Measurements from ENCODE around the gene BIN1. TPM values are rescaled to one million over a fixed set of nuclear protein-coding genes. Genes with fewer than 3 reads are reported as not detected.

BIN1 gene
- total and polyA plus RNA-seq, 2 of the 4 experiments (the other 2 are of a cell fraction): 18.1 to 25.7 TPM

DNA sequence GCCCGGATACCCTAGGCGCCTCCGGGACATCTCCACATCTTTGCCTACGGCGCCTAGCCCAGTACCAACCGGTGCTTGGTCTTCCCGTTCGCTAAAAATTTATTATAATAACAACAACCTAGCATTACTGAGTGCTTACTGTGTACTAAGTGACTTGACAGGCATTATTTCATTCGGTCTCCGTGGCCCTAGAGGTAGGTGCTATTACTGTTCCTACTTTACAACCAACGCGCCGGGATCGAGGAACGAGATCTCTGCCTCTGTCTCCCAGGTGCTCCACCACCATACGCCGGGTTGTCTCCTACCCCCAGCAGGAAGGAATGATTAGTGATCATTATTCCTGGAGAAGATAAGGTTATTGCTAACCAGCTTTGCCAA is 657 bp upstream of the BIN1 start:
- H3K27ac ChIP-seq (ENCODE audit: insufficient read depth, low read length): peak overlapping the region; percentile 35
- dilution Hi-C loops (cut with HindIII; ENCODE audit: low sequenced_read_pairs, unreplicated experiment): no loop called here

More for the DNA sequence above, 657 bp upstream of the BIN1 start:
- H3K4ac ChIP-seq (ENCODE audit: low read depth, low read length): no peak overlapping the region
- H2AK9ac ChIP-seq (replicated peaks; ENCODE audit: low read depth, low read length, poor library complexity): no peak overlapping the region
- TF ChIP-seq CEBPB (IDR thresholded peaks at IDR 0.05; ENCODE audit: low read depth, low read length) (no peak), RAD21 (IDR thresholded peaks at IDR 0.05; ENCODE audit: low read length) (no peak), MXI1 (IDR thresholded peaks at IDR 0.05; ENCODE audit: borderline replicate concordance, low read depth, low read length) (no peak), MAFK (IDR thresholded peaks at IDR 0.05; ENCODE audit: low read depth, low read length) (no peak), NFE2L2 (IDR thresholded peaks at IDR 0.05; ENCODE audit: low read depth, low read length) (no peak), MAZ (IDR thresholded peaks at IDR 0.05; ENCODE audit: borderline replicate concordance, low read depth, low read length) (no peak), RFX5 (IDR thresholded peaks at IDR 0.05; ENCODE audit: low read depth, low read length) (no peak), POLR2A (IDR thresholded peaks at IDR 0.05; ENCODE audit: low read depth, low read length) (no peak), BHLHE40 (IDR thresholded peaks at IDR 0.05; ENCODE audit: low read depth, low read length) (no peak)
- TF ChIP-seq, protein P1, sequence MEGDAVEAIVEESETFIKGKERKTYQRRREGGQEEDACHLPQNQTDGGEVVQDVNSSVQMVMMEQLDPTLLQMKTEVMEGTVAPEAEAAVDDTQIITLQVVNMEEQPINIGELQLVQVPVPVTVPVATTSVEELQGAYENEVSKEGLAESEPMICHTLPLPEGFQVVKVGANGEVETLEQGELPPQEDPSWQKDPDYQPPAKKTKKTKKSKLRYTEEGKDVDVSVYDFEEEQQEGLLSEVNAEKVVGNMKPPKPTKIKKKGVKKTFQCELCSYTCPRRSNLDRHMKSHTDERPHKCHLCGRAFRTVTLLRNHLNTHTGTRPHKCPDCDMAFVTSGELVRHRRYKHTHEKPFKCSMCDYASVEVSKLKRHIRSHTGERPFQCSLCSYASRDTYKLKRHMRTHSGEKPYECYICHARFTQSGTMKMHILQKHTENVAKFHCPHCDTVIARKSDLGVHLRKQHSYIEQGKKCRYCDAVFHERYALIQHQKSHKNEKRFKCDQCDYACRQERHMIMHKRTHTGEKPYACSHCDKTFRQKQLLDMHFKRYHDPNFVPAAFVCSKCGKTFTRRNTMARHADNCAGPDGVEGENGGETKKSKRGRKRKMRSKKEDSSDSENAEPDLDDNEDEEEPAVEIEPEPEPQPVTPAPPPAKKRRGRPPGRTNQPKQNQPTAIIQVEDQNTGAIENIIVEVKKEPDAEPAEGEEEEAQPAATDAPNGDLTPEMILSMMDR (conservative IDR thresholded peaks at IDR 0.05; ENCODE audit: low read depth, low read length): no peak
- peak overlapping the region; percentile 41; the same call in 1 of the 2 replicates for H3K23ac ChIP-seq (ENCODE audit: low read depth, low read length)
- DNase-seq: no peak
- peaks cover 17% of the 10 kb centered on the region for H4K20me1 ChIP-seq (ENCODE audit: insufficient read depth, low read length)
- peak overlapping the region; percentile 82 for H3K4me3 ChIP-seq (ENCODE audit: insufficient read depth, low read depth, low read length)
- CTCF ChIA-PET: interaction anchor here (0.6 to 1.8 kb wide), 2 partner anchors 40 to 960 kb away, joined by 4 to 7 read pairs; no protein-coding TSS in a partner anchor
- no peak for ATAC-seq (ENCODE audit: low read depth)
- H3K18ac ChIP-seq (ENCODE audit: low read depth, low read length): no peak overlapping the region
- H3K79me1 ChIP-seq (ENCODE audit: low read depth in 1 of 2, low read length in 2 of 2): peaks cover 0 to 36% of the 10 kb centered on the region in 2 experiments; a peak in 2 of 4 replicates
- H2AFZ ChIP-seq (replicated peaks; ENCODE audit: low read length, poor library complexity): peak overlapping the region; percentile 95
- peak overlapping the region; percentile 47 for H3K9ac ChIP-seq (ENCODE audit: low read depth, low read length)
- peaks cover 13% of the 10 kb centered on the region for H3K4me1 ChIP-seq (ENCODE audit: control insufficient read depth, insufficient read depth, low read length)
- no peaks in the 10 kb centered on the region for H3K9me3 ChIP-seq (ENCODE audit: control insufficient read depth, insufficient read depth, low read length)
- H2AK5ac ChIP-seq (ENCODE audit: low read depth, low read length): no peak overlapping the region
- H3K14ac ChIP-seq (replicated peaks; ENCODE audit: low read depth, low read length): peak overlapping the region; percentile 55; the same call in 1 of the 2 replicates
- H2BK120ac ChIP-seq (ENCODE audit: low read depth, low read length): 0 out of 2 replicates have a peak overlapping the region, but pooled peaks have one; percentile 14
- peaks cover 13% of the 10 kb centered on the region for H3K9me1 ChIP-seq (ENCODE audit: insufficient read depth, low read length)
- POLR2A ChIA-PET (ENCODE audit: unreplicated experiment): no interaction called here
- peak overlapping the region; percentile 66; the same call in 1 of the 2 replicates for H2BK20ac ChIP-seq (ENCODE audit: low read depth, low read length)
- peak overlapping the region; percentile 77 for H3K4me2 ChIP-seq (ENCODE audit: low read depth, low read length)
- BruUV-seq (replicated peaks): no TSS peak
- H3K27me3 ChIP-seq (ENCODE audit: control insufficient read depth, insufficient read depth, low read length): peaks cover 7% of the 10 kb centered on the region
- H4K5ac ChIP-seq (ENCODE audit: low read depth, low read length): peak overlapping the region; percentile 5; the same call in 1 of the 2 replicates
- peak overlapping the region; percentile 36; the same call in 1 of the 3 replicates for H2BK15ac ChIP-seq (ENCODE audit: low read depth, low read length)
- H2BK5ac ChIP-seq (ENCODE audit: low read depth, low read length, poor library complexity, severe bottlenecking): no peak overlapping the region
- intact Hi-C loops (cut with micrococcal nuclease) (loop anchor here (1.0 to 5.0 kb wide), 6 partner anchors 23 to 450 kb away; partner anchors contain the start of gene GYPC), in situ Hi-C loops (cut with MboI; ENCODE audit: low sequenced_read_pairs) (no loop called here)
- no peaks in the 10 kb centered on the region for H3K36me3 ChIP-seq (ENCODE audit: control insufficient read depth, insufficient read depth, low read length)
- H3K56ac ChIP-seq (ENCODE audit: extremely low read depth, insufficient read depth, low read length): no peak overlapping the region
- no peak overlapping the region for H4K8ac ChIP-seq (ENCODE audit: low read depth in 2 of 2, low read length in 2 of 2)
- WGBS, 2 experiments (ENCODE audit: extremely low coverage in 2 of 2, insufficient read length in 1 of 2): no CpG with 5 or more reads among the region's 17 CpGs
- no peak overlapping the region for H4K91ac ChIP-seq (ENCODE audit: insufficient read depth, low read depth, low read length)

Measured in IMR-90 (cell line).